MM.1S (cell line): Measurements from ENCODE around the gene CCDC126.

Experiments used
- EZH2 ChIP-seq: fragments of 300-600 bp; sonication (generic); optimal IDR thresholded peaks from 2 replicates; pipeline ENCODE3; 2017; ENCODE audit warnings: low read depth, mild to moderate bottlenecking, antibody characterized with exemption, low read length, mixed read lengths
- EZH2phosphoT487 ChIP-seq: fragments of 300-600 bp; sonication (generic); IDR thresholded peaks from 2 replicates; pipeline ENCODE4 v1.6.1; 2018; ENCODE audit warnings: antibody characterized with exemption, low read length
- TF ChIP-seq, protein P1 (sequence below): fragments of 300-600 bp; sonication (generic); IDR thresholded peaks from 2 replicates; pipeline ENCODE4 v1.5.1; 2016; ENCODE audit warnings: antibody characterized with exemption, low read length, mixed read lengths

DNA sequence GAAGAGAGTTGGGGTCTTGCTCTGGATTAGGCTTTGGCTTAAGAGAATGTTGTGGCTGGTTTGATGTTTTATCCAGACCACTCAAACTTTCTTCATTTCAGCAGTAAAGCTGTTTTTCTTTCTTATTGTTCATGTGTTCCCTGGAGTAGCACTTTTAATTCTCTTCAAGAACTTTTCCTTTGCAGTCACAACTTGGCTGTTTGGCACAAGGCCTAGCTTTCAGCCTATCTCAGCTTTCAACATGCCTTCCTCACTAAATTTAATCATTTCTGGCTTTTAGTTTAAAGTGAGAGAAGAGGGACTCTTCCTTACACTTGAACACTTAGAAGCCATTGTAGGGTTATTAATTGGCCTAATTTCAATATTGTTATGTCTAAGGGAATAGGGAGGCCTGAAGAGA lies 18.1 kb downstream of the CCDC126 start:
- TF ChIP-seq, protein P1, sequence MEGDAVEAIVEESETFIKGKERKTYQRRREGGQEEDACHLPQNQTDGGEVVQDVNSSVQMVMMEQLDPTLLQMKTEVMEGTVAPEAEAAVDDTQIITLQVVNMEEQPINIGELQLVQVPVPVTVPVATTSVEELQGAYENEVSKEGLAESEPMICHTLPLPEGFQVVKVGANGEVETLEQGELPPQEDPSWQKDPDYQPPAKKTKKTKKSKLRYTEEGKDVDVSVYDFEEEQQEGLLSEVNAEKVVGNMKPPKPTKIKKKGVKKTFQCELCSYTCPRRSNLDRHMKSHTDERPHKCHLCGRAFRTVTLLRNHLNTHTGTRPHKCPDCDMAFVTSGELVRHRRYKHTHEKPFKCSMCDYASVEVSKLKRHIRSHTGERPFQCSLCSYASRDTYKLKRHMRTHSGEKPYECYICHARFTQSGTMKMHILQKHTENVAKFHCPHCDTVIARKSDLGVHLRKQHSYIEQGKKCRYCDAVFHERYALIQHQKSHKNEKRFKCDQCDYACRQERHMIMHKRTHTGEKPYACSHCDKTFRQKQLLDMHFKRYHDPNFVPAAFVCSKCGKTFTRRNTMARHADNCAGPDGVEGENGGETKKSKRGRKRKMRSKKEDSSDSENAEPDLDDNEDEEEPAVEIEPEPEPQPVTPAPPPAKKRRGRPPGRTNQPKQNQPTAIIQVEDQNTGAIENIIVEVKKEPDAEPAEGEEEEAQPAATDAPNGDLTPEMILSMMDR, result no peak
- no peak for TF ChIP-seq EZH2
- TF ChIP-seq EZH2phosphoT487, result no peak
